B cell (primary cell): ENCODE measurements around the gene SELL. TPM values are rescaled to one million over a fixed set of nuclear protein-coding genes. Genes with fewer than 3 reads are reported as not detected.

Source experiments
- ATAC-seq: fragments of 200-7000 bp; cut with Tn5 transposase; one replicate; pipeline ENCODE4 v1.10.0; 2021; ENCODE audit warnings: low read depth, mild to moderate bottlenecking, moderate number of reproducible peaks, moderate library complexity
- CTCF ChIA-PET: fragments of 350-600 bp; sonication (Branson Sonifier 250); formaldehyde crosslinking; loops from one replicate; lab custom pipeline; 2021; ENCODE audit warnings: antibody characterized with exemption, inconsistent platforms; lab: Charles Lee
- POLR2A ChIA-PET: fragments of 350-600 bp; sonication (Branson Sonifier 250); formaldehyde crosslinking; loops from one replicate; lab custom pipeline; 2021; ENCODE audit warnings: antibody characterized with exemption; lab: Charles Lee
- DNase-seq: peaks from one replicate; pipeline ENCODE4 v3.0.0; 2013
- H2AFZ ChIP-seq: 2 replicates; pipeline ENCODE4 v1.6.1; 2012; ENCODE audit warnings: mild to moderate bottlenecking, low read depth, low read length; ENCODE audit not compliant: insufficient read depth, poor library complexity, severe bottlenecking
- H3K27ac ChIP-seq, 2 donors: 1 replicate in 1 of 2; 2 replicates in 1 of 2; pipeline ENCODE4 v1.5.1; 2012 to 2013; ENCODE audit warnings: low read length in 2 of 2, mild to moderate bottlenecking in 2 of 2, moderate library complexity in 1 of 2
- H3K27me3 ChIP-seq, 4 experiments: fragments of 200-600 bp in 1 of 4; sonication (generic) in 1 of 4; replicated peaks in 1 of 4; 1 replicate in 2 of 4; 2 replicates in 2 of 4; pipeline versions ENCODE4 v1.6.1 to v1.7.0; 2013 to 2016; ENCODE audit warnings: low read length in 3 of 4, mild to moderate bottlenecking in 2 of 4, mixed read lengths in 1 of 4, moderate library complexity in 1 of 4; ENCODE audit not compliant: insufficient read depth in 4 of 4, control insufficient read depth in 3 of 4; ENCODE audit errors: control extremely low read depth in 1 of 4
- H3K36me3 ChIP-seq, 2 experiments: replicated peaks in 1 of 2; 1 replicate in 1 of 2; 2 replicates in 1 of 2; pipeline versions ENCODE4 v1.6.1 to v1.7.1; 2013; ENCODE audit warnings: low read length in 1 of 2; ENCODE audit not compliant: insufficient read depth in 2 of 2, control insufficient read depth in 1 of 2; ENCODE audit errors: control extremely low read depth in 1 of 2, extremely low read depth in 1 of 2
- H3K4me1 ChIP-seq, 2 donors: fragments of 200-600 bp in 1 of 2; sonication (generic) in 1 of 2; 1 replicate in 1 of 2; 2 replicates in 1 of 2; pipeline versions ENCODE4 v1.5.1 to v1.6.1; 2013 to 2017; ENCODE audit warnings: low read length in 2 of 2; ENCODE audit not compliant: control insufficient read depth in 2 of 2, insufficient read depth in 2 of 2
- H3K4me2 ChIP-seq: replicated peaks from 2 replicates; pipeline ENCODE3; 2012; ENCODE audit warnings: mild to moderate bottlenecking, low read depth, low read length; ENCODE audit not compliant: poor library complexity, severe bottlenecking
- H3K4me3 ChIP-seq, 5 experiments: fragments of 200-600 bp in 1 of 5; sonication (generic) in 1 of 5; 1 replicate in 3 of 5; 2 replicates in 2 of 5; pipeline versions ENCODE4 v1.5.1 to v1.7.0; 2011 to 2016; ENCODE audit warnings: low read length in 4 of 5, mild to moderate bottlenecking in 4 of 5, low read depth in 2 of 5, control low read depth in 1 of 5, moderate library complexity in 1 of 5; ENCODE audit not compliant: insufficient read depth in 1 of 5; ENCODE audit errors: control extremely low read depth in 1 of 5, extremely low read depth in 1 of 5
- H3K79me2 ChIP-seq: fragments of 200-600 bp; sonication (generic); one replicate; pipeline ENCODE4 v1.6.0; 2016; ENCODE audit warnings: low read length; ENCODE audit not compliant: control insufficient read depth, insufficient read depth
- H3K9ac ChIP-seq: fragments of 200-600 bp; sonication (generic); 2 replicates; pipeline ENCODE4 v1.6.1; 2017; ENCODE audit warnings: mild to moderate bottlenecking, low read length, moderate library complexity
- H3K9me3 ChIP-seq, 3 donors: one replicate each; pipeline versions ENCODE4 v1.6.1 to v1.7.1; 2013; ENCODE audit warnings: low read length in 2 of 3; ENCODE audit not compliant: control insufficient read depth in 2 of 3, insufficient read depth in 1 of 3; ENCODE audit errors: control extremely low read depth in 1 of 3
- H4K20me1 ChIP-seq: 2 replicates; pipeline ENCODE4 v1.6.0; 2012; ENCODE audit warnings: mild to moderate bottlenecking, low read length; ENCODE audit not compliant: insufficient read depth, control insufficient read depth, poor library complexity, severe bottlenecking
- H3K27ac Mint-ChIP-seq: one replicate; pipeline ENCODE4 v1.8.0; 2021; ENCODE audit warnings: mixed read lengths
- H3K27me3 Mint-ChIP-seq: one replicate; pipeline ENCODE4 v1.8.0; 2021; ENCODE audit warnings: mixed read lengths
- H3K4me1 Mint-ChIP-seq: one replicate; pipeline ENCODE4 v1.8.0; 2021; ENCODE audit warnings: mixed read lengths
- H3K4me3 Mint-ChIP-seq: one replicate; pipeline ENCODE4 v1.8.0; 2021; ENCODE audit warnings: mixed read lengths
- H3K9me3 Mint-ChIP-seq: one replicate; pipeline ENCODE4 v1.8.0; 2022; ENCODE audit warnings: mixed read lengths; ENCODE audit not compliant: insufficient read depth
- CTCF ChIP-seq: fragments of 200-600 bp; IDR thresholded peaks from one replicate; pipeline ENCODE4 v1.8.0; 2022; ENCODE audit warnings: antibody characterized with exemption, mild to moderate bottlenecking
- EZH2 ChIP-seq: IDR thresholded peaks from 2 replicates; pipeline ENCODE4 v1.6.1; 2012; ENCODE audit warnings: borderline replicate concordance, low read depth, mild to moderate bottlenecking, moderate library complexity, low read length; ENCODE audit not compliant: insufficient read depth, poor library complexity, severe bottlenecking
- WGBS: methylation state at CpG from one replicate; pipeline ENCODE4 v1.1.5; 2013; ENCODE audit warnings: missing lambda C conversion rate; ENCODE audit not compliant: insufficient coverage; 5-methylcytosine and 5-hydroxymethylcytosine counted together
- intact Hi-C: fragments of 100-400 bp; cut with micrococcal nuclease; formaldehyde crosslinking; loops from one replicate; pipeline ENCODE4 v1.10.0; 2022
- polyA minus RNA-seq: library from RNA; depleted of rRNA, polyadenylated mRNA; stranded (reverse); fragments of >200 nt; gene quantifications from 2 replicates; pipeline ENCODE4 v1.2.3, GENCODE V29; 2012
- polyA plus RNA-seq: library from polyadenylated mRNA; depleted of rRNA; stranded (reverse); fragments of >200 nt; gene quantifications from 2 replicates; pipeline ENCODE4 v1.2.3, GENCODE V29; 2012
- total RNA-seq, 2 donors: library from RNA; stranded (reverse); fragments of 120-200 nt in 1 of 2; gene quantifications; 1 replicate in 1 of 2; 2 replicates in 1 of 2; pipeline versions ENCODE4 v1.2.3 to v1.2.4, GENCODE V29; 2013 to 2022

The SELL gene
- total RNA-seq: 250 and 262 TPM in 2 replicates
- 824 TPM for total RNA-seq (2013)
- 212 and 258 TPM in 2 replicates for polyA plus RNA-seq
- 320 and 433 TPM in 2 replicates for polyA minus RNA-seq

- peaks cover 2% of the 10 kb centered on the region for H3K9me3 Mint-ChIP-seq
- H3K4me1 Mint-ChIP-seq: peaks cover 32% of the 10 kb centered on the region
- peak within 1 kb of the TSS; percentile 61 for H2AFZ ChIP-seq
- POLR2A ChIA-PET: interaction anchor here (0.9 to 1.1 kb wide), 4 partner anchors 15 to 110 kb away, joined by 3 to 8 read pairs (median 6); a partner anchor contains a TSS
- DNase-seq (peak; percentile 85), ATAC-seq (peak; percentile 78)
- H3K27ac Mint-ChIP-seq: peak within 1 kb of the TSS; percentile 79
- peak within 1 kb of the TSS; percentile 78 for H3K9ac ChIP-seq
- CTCF ChIA-PET: interaction anchor here (0.6 to 5.0 kb wide), 49 partner anchors 9 to 364 kb away, joined by 3 to 340 read pairs (median 5); partner anchors contain the start of genes F5, METTL18, SELE and SLC19A2
- H3K4me3 Mint-ChIP-seq: peak within 1 kb of the TSS; percentile 90
- H3K36me3 ChIP-seq: peaks cover 2 to 23% of the 10 kb centered on the region in 2 experiments
- H3K4me1 ChIP-seq: peaks cover 15 to 21% of the 10 kb centered on the region in 2 donors
- H3K4me2 ChIP-seq: peak within 1 kb of the TSS; percentile 73
- H3K9me3 ChIP-seq: no peaks in the 10 kb centered on the region
- H3K27ac ChIP-seq: peak within 1 kb of the TSS; percentile 45 to 87
- H3K4me3 ChIP-seq: peak within 1 kb of the TSS; percentile 50 to 99 (median 82)
- TF ChIP-seq EZH2: no peak
- TF ChIP-seq CTCF: peak; percentile 91
- peaks cover 44% of the 10 kb centered on the region for H3K79me2 ChIP-seq
- H3K27me3 Mint-ChIP-seq: peaks cover 3% of the 10 kb centered on the region
- H3K27me3 ChIP-seq: no peaks in the 10 kb centered on the region
- WGBS: 0% methylated on average over 4 of the region's 6 CpGs
- H4K20me1 ChIP-seq: no peaks in the 10 kb centered on the region
- intact Hi-C loops: loop anchor here (1.0 to 5.0 kb wide), 12 partner anchors 10 to 344 kb away; partner anchors contain the start of genes BLZF1, F5, METTL18 and NME7
Observed at GRCh38 chr1:169711469-169712308, at the start of gene SELL. Gene SELL, minus strand, starts transcription at chr1:169711620. Its CDS starts 122 bp downstream, at chr1:169711498.

DNA sequence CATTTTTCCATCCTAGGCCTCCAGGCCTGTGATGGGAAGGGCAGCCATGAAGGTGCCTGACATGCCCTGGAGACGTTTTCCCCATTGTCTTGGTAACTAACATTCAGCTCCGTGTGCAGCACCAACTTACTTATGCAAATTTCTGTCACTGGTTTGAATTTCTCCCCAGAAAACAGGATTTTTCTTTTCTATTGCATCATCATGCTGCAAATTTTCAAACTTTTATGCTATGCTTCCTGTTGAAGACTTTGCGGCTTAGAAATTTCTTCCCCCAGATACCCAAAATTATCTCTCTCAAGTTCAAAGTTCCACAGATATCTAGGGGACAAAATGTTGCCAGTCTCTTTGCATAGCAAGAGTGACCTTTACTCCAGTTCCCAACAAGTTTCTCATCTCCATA, 47.6 kb upstream of the SELL start:
- CTCF ChIA-PET: no interaction called here
- TF ChIP-seq EZH2: no peak
- no peak for TF ChIP-seq CTCF
- no peaks in the 10 kb centered on the region for H3K4me1 Mint-ChIP-seq
- H3K9me3 ChIP-seq: peaks cover 0 to 12% (median 1%) of the 10 kb centered on the region in 3 donors
- H3K9me3 Mint-ChIP-seq: peaks cover 5% of the 10 kb centered on the region
- no peak overlapping the region for H3K9ac ChIP-seq
- no peaks in the 10 kb centered on the region for H3K4me1 ChIP-seq
- H3K27me3 Mint-ChIP-seq: peaks cover 21% of the 10 kb centered on the region
- H3K4me3 ChIP-seq: no peak overlapping the region
- no peak overlapping the region for H3K27ac ChIP-seq
- H3K36me3 ChIP-seq: no peaks in the 10 kb centered on the region
- WGBS: 71% methylated on average over 3 of the region's 3 CpGs
- POLR2A ChIA-PET: no interaction called here
- H3K27me3 ChIP-seq: peaks cover 0 to 7% (median 0%) of the 10 kb centered on the region in 4 experiments
- H3K4me3 Mint-ChIP-seq: no peak overlapping the region
- no peaks in the 10 kb centered on the region for H4K20me1 ChIP-seq
- intact Hi-C loops: no loop called here
- H3K27ac Mint-ChIP-seq: no peak overlapping the region
- ATAC-seq: no peak
- H3K79me2 ChIP-seq: no peaks in the 10 kb centered on the region
- H2AFZ ChIP-seq: no peak overlapping the region
- no peak overlapping the region for H3K4me2 ChIP-seq
- DNase-seq: no peak
